NCI-H82 (cell line): ENCODE measurements around the gene OR4X1.
"Not testable (repeated sequence)": the region's sequence is repeated elsewhere in the genome, so short reads cannot be mapped to it uniquely, and the experiment has no call there.

Source experiments
- DNase-seq: peaks from one replicate; lab custom pipeline; 2025; lab: John Stamatoyannopoulos, UW

Gene OR4X1, protein sequence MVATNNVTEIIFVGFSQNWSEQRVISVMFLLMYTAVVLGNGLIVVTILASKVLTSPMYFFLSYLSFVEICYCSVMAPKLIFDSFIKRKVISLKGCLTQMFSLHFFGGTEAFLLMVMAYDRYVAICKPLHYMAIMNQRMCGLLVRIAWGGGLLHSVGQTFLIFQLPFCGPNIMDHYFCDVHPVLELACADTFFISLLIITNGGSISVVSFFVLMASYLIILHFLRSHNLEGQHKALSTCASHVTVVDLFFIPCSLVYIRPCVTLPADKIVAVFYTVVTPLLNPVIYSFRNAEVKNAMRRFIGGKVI

GRCh38 chr11:48263423-48263911 lies at the start of gene OR4X1:
TSS of gene OR4X1 (plus strand) at chr11:48263861. CDS start at chr11:48263861, 0 bp downstream.
- no peak for DNase-seq

DNA sequence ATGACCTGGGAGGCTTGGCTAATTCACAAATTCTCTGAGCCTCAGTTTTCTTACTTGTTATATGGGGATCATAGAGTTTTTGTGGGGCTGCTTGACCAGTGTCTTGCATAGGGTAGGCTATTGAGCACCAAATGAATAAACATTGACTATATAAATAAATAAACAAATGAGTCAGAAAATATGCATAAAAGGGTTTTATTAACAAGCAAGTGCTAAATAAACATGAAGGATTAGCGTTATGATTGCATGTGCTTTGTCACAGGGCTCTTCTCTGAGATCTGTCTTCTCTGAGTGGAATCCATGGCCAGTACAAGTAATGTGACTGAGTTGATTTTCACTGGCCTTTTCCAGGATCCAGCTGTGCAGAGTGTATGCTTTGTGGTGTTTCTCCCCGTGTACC lies 47.2 kb upstream of the OR4X1 start, which contains the start of gene OR4B1:
Gene OR4B1 (plus strand): TSS at position 301 of the 400 bp plus-strand sequence. CDS start 0 bp downstream, at position 301.
- DNase-seq: no peak

- DNase-seq: no peak
These were observed 34.9 kb upstream of the OR4X1 start for GRCh38 chr11:48228761-48229160.

- DNase-seq: not testable (repeated sequence)
These were observed 33.6 kb upstream of the OR4X1 start for GRCh38 chr11:48230057-48230456.

DNA sequence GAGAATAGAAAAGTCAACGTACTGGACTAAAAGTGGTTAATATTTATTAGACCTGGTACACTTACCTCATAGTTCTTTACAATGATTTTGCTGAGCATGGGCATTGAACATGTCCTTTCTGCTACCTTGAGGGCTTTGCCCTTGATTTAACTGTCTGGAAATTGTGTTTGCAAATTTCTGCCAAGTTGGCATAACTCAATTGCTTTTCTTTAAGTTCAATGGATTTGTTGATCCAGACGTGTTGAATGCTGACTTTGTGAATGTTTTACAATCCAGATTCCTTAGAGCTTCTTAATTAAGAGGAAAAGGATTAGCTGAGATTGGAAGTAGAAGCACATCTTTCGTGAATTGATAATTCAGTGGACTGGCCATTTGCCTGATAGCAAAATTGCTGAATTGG lies 25.9 kb upstream of the OR4X1 start:
- no peak for DNase-seq

GRCh38 chr11:48242501-48242900 lies 21.2 kb upstream of the OR4X1 start:
- DNase-seq: no peak

GRCh38 chr11:48244804-48245203 lies 18.9 kb upstream of the OR4X1 start, which contains the start of gene OR4X2:
TSS of gene OR4X2 (plus strand) at chr11:48245104. CDS start at chr11:48245104, 0 bp downstream.
- no peak for DNase-seq

GRCh38 chr11:48248902-48249301 lies 14.8 kb upstream of the OR4X1 start:
- no peak for DNase-seq

DNA sequence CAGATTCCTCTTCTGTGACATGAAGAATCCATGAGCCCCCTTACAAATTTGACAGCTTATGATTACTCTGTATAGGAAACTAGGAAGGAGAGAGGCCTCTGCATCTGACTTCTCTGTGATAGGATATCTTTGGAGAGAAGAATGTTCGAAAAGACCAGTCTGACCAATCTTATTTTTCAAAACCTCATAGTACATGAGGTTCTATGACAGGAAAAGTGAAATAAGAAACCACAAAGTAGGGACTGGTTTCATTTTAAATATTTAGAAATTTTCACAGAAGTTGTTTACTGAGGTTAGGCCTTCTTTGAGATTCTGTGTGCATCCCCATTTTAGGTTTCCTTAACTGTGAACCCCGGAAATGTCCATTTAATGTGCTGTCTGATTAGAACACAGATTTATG lies 2.1 kb upstream of the OR4X1 start:
- no peak for DNase-seq

DNA sequence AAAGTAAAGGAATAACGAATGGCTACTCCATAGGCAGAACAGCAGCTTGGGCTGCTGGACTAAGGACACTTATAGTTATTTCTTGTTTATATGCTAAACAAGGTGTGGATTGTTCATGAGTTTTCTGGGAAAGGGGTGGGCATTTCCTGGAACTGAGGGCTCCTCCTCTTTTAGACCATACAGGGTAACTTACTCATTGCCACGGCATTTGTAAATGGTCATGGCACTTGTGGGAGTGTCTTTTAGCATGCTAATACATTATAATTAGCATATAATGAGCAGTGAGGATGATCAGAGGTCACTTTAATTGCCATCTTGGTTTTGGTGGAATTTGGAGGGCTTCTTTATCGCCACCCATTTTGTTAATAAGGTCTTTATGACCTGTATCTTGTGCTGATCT lies 7.0 kb downstream of the OR4X1 start:
- DNase-seq: no peak

DNA sequence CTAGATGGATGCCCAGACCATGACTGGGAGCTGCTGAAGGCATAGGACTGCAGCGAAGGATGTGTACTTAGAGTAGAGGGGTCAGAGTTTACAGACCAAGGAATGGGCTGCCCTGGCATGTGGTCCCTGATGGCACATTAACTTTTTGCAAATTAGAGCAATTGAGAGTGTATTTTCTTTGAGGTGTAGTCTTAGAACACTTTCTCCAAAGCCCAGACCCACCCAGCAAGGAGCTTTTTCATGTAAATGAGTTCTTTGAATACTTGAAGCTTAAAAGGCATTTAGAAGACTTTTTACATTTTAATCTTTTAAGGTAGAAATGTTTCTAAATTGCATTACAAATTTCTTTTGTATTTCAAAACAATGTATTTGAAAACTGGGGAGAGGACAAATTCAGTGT lies 8.9 kb downstream of the OR4X1 start:
- no peak for DNase-seq

DNA sequence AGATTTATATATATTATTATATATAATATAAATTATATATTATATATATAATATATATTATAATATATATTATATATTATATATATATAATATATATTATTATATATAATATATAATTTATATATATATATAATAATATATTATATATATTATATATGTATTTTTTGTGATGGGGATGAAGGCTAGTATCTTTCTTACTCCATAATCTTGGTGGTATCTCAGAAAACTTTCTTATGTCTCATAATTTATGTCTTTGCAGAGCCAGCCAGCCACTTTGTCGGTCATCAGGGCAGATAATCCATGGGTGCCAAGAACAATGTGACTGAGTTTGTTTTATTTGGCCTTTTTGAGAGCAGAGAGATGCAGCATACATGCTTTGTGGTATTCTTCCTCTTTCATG lies 42.3 kb downstream of the OR4X1 start, which contains the start of gene OR4S1:
Gene OR4S1 (plus strand): TSS at position 301 of the 400 bp plus-strand sequence. CDS start 0 bp downstream, at position 301.
- DNase-seq: no peak

DNA sequence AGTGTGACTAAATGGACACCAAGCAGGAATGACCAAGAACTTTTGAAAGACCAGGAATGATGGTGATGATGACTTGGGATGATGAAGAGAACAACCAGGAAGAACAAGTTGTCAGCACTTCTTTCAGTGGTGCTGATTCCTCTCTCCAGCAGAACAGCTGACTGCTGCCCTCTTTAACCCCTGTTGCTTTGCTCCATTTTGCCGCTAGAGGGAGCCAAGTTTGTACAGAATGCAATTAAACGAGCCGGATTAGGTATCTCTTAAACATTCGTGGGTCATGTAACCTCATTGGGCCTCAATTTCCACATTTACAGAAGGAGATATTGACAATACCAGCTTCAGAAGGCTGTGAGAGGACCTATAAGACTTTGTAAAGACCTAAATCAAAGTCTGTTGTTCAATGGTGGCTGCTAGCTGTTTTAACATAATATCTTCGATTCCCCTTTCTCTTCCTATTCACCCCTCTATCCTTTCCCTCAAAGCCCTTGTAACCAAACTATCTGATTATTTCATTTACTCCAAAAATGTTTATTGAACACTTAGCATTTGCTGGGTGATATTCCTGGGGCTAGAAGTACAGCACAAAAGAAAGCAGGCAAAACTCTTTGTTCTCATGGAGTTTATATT lies 44.2 kb downstream of the OR4X1 start:
- DNase-seq: peak; percentile 81

GRCh38 chr11:48313590-48313989 lies 49.9 kb downstream of the OR4X1 start:
- not testable (repeated sequence) for DNase-seq
